ENCODE measurements around the gene TAS2R16.

DNA sequence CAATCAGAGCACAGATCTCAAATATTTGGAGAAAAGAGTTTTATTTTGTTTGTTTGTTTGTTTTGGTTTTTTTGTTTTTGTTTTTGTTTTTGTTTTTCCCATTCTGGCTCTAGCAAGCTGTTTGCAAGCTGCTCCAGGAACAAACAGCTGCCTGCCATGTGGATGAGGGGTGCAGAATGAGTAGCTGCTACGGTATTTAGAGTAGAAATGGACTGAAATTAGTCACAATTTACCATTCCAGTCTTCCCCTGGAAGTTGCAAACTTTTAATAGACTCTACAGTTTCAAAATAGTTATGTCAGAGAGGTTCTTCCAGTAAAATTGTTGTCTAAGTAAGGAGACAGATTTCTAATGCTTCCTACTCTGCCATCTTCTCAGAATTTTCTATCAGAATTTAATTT is 27.1 kb upstream of the TAS2R16 start:
- TF ChIP-seq, protein P1, sequence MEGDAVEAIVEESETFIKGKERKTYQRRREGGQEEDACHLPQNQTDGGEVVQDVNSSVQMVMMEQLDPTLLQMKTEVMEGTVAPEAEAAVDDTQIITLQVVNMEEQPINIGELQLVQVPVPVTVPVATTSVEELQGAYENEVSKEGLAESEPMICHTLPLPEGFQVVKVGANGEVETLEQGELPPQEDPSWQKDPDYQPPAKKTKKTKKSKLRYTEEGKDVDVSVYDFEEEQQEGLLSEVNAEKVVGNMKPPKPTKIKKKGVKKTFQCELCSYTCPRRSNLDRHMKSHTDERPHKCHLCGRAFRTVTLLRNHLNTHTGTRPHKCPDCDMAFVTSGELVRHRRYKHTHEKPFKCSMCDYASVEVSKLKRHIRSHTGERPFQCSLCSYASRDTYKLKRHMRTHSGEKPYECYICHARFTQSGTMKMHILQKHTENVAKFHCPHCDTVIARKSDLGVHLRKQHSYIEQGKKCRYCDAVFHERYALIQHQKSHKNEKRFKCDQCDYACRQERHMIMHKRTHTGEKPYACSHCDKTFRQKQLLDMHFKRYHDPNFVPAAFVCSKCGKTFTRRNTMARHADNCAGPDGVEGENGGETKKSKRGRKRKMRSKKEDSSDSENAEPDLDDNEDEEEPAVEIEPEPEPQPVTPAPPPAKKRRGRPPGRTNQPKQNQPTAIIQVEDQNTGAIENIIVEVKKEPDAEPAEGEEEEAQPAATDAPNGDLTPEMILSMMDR (IDR thresholded peaks at IDR 0.05) = no peak
- TF ChIP-seq POLR2A (IDR thresholded peaks at IDR 0.05) (no peak), POLR2AphosphoS5 (IDR thresholded peaks at IDR 0.05; ENCODE audit: insufficient read depth in 1 of 2, low read depth in 1 of 2) (no peak)
